ENCODE data around the gene CHKB. TPM values are rescaled to one million over a fixed set of nuclear protein-coding genes. Genes with fewer than 3 reads are reported as not detected.

The CHKB gene
- total RNA-seq, 1 donor from 2014 or later: 73.9 TPM

GRCh38 chr22:50577987-50578775 lies 4.5 kb downstream of the CHKB start, which contains the start of gene CPT1B:
TSS of gene CPT1B (minus strand) at chr22:50578427. CDS start at chr22:50577915, 512 bp downstream.
- no peak for ATAC-seq
- no peak for DNase-seq (ENCODE audit: low spot score)
- intact Hi-C loops (cut with DNase I): no loop called here

DNA sequence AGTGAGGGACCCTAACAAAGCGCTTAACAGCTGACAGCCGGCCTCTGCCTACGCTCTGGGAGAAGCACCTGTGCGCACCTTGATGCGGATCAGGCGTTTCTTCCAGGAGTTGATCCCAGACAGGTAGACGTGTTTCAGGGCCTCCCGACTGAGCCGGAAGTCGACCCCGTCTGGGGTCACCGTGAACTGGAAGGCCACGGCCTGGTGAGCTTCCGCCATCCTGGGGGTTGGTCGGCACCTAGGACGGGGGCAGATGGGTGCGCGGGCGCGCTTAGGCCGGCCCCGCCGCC lies 5.0 kb downstream of the CHKB start:
- ATAC-seq (no peak), DNase-seq (ENCODE audit: low spot score) (no peak)
- intact Hi-C loops (cut with DNase I): no loop called here

GRCh38 chr22:50576806-50577696 lies 5.6 kb downstream of the CHKB start:
- ATAC-seq (no peak), DNase-seq (ENCODE audit: low spot score) (no peak)
- intact Hi-C loops (cut with DNase I): no loop called here

GRCh38 chr22:50576070-50576469 lies 6.6 kb downstream of the CHKB start:
- intact Hi-C loops (cut with DNase I): no loop called here
- ATAC-seq: no peak
- no peak for DNase-seq (ENCODE audit: low spot score)

DNA sequence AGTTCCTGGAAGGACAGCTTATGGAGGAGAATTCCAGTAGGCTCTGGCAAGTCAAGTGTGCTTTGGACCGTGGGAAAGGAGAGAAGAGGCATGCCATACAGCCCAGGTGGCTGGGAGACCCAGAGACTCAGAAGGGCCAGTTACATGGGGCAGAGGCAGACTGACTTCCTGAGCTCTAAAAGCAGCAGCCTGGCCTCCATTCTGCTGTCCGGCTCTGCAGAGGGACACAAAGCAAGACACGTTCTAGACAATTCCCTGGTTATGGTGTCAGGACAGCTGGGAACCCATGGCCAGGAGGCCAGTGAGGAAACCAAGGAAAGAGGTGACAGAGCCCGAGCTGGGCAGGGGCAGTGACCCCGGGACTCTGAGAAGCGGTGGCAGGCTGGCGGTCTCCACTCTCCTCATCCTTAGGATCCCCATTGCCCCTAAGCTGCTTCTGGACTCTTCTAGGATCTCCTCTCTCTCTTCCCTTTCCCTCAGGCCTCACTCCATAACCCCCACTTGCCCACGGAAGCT lies 7.2 kb downstream of the CHKB start:
- no peak for DNase-seq (ENCODE audit: low spot score)
- no peak for ATAC-seq
- intact Hi-C loops (cut with DNase I): no loop called here

GRCh38 chr22:50574383-50574755 lies 8.3 kb downstream of the CHKB start:
- intact Hi-C loops (cut with DNase I): no loop called here
- no peak for ATAC-seq

DNA sequence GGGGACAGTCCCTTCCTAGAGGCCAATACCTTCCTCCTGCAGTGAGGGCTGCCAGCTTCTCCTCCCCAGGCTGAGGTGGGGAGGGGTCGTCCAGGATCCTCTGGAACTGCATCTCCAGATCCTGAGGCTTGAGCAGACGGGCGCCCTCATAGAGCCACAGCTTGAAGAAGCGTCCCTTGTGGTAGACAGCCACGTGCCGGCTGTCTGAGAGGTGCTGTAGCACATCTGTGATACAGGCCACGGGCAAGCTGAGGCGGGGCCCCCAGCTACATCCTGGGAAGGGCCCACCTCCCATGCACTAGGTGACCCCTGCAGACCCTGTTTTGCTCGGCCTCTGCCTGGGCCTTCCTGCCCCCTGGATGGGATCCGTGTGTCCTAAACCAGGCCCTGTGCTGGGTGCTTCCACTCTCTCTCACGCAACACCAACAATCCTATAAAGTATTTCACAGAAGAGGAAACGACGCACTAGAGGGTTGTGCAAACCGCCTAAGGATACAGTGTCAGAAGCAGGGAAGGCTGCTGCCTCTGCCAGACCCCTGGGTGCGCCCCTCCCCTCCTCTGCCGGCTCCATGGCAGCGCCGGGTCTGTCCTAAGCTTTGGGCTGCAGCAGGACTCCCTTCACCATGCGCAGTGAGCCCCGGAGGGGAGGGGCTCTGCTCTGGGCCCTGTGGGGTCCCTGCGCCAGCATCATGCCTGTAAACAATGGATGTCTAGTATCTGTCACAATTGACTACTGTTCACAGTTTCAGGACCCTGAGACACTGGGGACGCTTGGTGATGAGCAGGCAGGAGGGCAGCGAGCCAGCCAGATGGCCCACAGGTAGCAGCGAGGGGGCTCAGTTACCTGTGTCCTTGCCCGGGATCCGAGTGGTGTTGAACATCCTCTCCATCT lies 8.9 kb downstream of the CHKB start:
- intact Hi-C loops (cut with DNase I): no loop called here
- no peak for DNase-seq (ENCODE audit: low spot score)
- no peak for ATAC-seq

More at GRCh38 chr22:50574383-50574755, 8.3 kb downstream of the CHKB start:
- DNase-seq (ENCODE audit: low spot score): no peak

DNA sequence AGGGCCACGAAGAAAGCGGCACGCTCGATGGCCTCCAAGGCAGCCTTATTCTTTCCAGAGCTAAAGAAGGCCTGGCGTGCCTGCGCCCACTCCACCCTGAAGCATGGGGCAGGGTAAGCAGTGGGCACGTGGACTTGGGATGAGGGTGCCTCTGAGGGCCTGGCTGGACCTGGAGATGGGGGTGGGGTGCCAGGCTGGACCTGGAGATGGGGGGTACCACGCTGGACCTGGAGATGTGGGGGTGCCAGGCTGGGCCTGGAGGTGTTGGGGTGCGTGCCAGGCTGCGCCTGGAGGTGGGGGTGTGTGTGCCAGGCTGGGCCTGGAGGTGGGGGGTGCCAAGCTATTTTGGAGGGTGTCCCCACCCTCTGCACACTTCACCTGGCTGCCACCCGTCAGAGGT lies 9.7 kb downstream of the CHKB start:
- DNase-seq (ENCODE audit: low spot score): no peak

GRCh38 chr22:50571264-50572175 lies 11.1 kb downstream of the CHKB start:
- DNase-seq (ENCODE audit: low spot score): no peak
- ATAC-seq: no peak

More for the DNA sequence above, 9.7 kb downstream of the CHKB start:
- intact Hi-C loops (cut with DNase I): no loop called here
- ATAC-seq: no peak

DNA sequence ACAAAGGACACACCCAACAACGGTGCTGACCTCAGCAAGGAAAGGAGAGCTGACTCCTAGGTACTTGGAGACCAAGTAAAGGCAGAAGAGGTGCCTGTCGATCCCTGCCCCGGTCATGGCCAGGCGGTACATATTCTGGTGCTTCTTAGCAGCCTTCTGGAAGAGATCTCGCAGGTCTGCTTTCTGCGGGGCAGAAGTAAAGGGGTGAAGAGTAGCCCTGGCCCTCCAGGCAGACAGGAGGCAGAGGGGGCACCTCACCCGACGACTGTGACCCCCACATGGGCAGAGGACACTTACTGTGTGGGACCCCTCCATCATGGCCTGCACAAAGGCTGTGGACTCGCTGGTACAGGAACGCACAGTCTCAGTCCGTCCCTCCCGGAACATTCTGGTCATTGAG lies 11.8 kb downstream of the CHKB start:
- DNase-seq (ENCODE audit: low spot score) (no peak), ATAC-seq (no peak)
- intact Hi-C loops (cut with DNase I): no loop called here

More at GRCh38 chr22:50571264-50572175, 11.1 kb downstream of the CHKB start:
- intact Hi-C loops (cut with DNase I): no loop called here

DNA sequence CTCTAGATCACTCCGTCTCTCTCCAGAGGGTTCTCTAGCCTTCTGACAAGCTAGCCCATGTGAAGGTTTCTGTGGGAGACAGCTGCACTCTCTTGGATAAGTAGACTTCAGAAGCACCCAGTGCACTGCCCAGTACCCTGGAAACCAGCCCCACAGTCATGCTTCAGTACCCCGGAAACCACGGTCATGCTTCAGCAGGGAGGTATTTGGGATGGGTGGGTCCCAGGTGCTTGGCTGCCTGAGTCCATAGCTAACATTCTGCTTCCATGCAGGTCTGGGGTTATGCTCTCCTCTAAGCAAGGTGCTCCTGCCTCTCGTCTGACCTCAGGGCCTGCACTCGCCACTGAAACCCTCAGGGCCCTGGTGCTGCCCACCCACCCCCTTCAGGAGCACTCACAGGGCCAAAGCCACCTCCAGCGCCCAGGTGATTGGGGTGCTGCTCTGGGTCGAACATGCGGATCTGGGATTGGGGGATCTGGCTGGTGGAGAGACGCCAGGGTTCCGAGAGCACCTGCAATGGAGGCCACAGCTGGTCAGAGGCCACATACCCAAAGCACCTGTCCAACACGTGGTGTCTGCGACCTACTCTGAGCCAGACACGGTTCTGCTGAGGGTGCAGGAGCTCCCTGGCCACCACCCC lies 12.6 kb downstream of the CHKB start:
- intact Hi-C loops (cut with DNase I): no loop called here
- DNase-seq (ENCODE audit: low spot score) (no peak), ATAC-seq (no peak)

- no peak for ATAC-seq
- intact Hi-C loops (cut with DNase I): no loop called here
- no peak for DNase-seq (ENCODE audit: low spot score)
Measured at GRCh38 chr22:50569041-50569459, 13.6 kb downstream of the CHKB start.

DNA sequence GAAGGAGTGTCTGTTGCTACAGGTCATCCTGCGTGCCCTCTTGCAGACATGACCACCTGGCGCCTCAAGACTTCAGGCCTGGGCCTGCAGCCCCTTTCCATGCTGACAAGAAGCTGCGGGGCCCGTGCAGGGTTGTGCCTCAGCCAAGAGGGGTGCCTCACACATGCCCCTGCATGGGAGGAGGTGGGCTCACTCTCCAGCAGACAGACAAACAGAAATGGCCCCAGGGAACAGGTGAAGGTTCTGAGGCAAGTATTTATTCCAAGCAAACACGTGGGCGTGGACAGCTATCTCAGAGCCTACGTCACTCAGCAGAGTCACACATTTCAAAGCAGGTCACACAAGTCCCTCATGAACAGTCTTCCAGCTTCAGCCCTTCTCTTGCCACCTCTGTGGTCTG lies 14.0 kb downstream of the CHKB start:
- DNase-seq (ENCODE audit: low spot score): no peak
- intact Hi-C loops (cut with DNase I): no loop called here
- ATAC-seq: no peak

DNA sequence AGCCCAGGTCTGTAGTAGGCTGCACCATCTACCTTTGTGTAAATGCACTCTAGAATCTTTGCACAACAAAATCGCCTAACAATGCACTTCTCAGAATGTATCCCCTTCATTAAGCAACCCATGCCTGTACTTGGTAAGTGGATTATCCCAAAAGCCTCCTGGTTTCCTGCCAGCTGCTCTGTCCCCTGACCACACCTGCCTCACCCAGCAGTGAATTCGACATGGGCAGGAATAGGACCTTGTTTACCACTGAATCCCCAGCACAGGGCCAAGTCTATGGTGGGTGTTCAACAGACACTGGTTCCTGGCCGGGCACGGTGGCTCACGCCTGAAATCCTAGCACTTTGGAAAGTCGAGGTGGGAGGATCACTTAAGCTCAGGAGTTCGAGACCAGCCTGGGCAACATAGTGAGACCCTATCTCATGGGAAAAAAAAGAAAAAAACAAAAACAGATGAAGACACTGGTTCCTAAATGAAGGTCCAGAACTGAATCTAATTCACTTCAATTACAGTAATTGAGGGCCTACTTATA lies 14.9 kb downstream of the CHKB start:
- ATAC-seq: no peak

GRCh38 chr22:50564289-50564688 lies 18.4 kb downstream of the CHKB start:
- intact Hi-C loops (cut with DNase I): no loop called here
- no peak for ATAC-seq
- no peak for DNase-seq (ENCODE audit: low spot score)

More for the DNA sequence above, 14.9 kb downstream of the CHKB start:
- intact Hi-C loops (cut with DNase I): no loop called here
- peak; percentile 49 for DNase-seq (ENCODE audit: low spot score)

GRCh38 chr22:50563413-50564160 lies 19.1 kb downstream of the CHKB start:
- peak; percentile 23 for ATAC-seq
- intact Hi-C loops (cut with DNase I): no loop called here
- DNase-seq (ENCODE audit: low spot score): no peak

All from sciatic nerve (tissue), 2 donors.